Activated CD4-positive, alpha-beta T cell treated with anti-CD3 and anti-CD28 coated beads for 4 hours (primary cell): Measurements from ENCODE around the gene TRIML2.
"Not testable (repeated sequence)": the region's sequence is repeated elsewhere in the genome, so short reads cannot be mapped to it uniquely, and the experiment has no call there.

Experiments used
- DNase-seq, 2 donors: peaks; one replicate each; pipeline ENCODE4 v3.0.0-alpha.2; 2020

Gene TRIML2

GRCh38 chr4:188092824-188093223 is 16.6 kb downstream of the TRIML2 start:
- DNase-seq: no peak

- DNase-seq: no peak
Observed at GRCh38 chr4:188086858-188087257, 22.5 kb downstream of the TRIML2 start.

- no peak for DNase-seq
Observed at GRCh38 chr4:188082796-188083195, 26.6 kb downstream of the TRIML2 start.

GRCh38 chr4:188078116-188078515 is 31.3 kb downstream of the TRIML2 start:
- no peak for DNase-seq

GRCh38 chr4:188076169-188076568 is 33.2 kb downstream of the TRIML2 start:
- no peak for DNase-seq

- DNase-seq: no peak
Observed at GRCh38 chr4:188061083-188061482, 48.3 kb downstream of the TRIML2 start.

GRCh38 chr4:188053302-188053701 is 56.1 kb downstream of the TRIML2 start:
- no peak for DNase-seq

- DNase-seq: no peak
Observed at GRCh38 chr4:188046657-188047056, 62.7 kb downstream of the TRIML2 start.

- not testable (repeated sequence) for DNase-seq
Observed at GRCh38 chr4:188045461-188045860, 63.9 kb downstream of the TRIML2 start.

- no peak for DNase-seq
Observed at GRCh38 chr4:188043154-188043553, 66.2 kb downstream of the TRIML2 start.

GRCh38 chr4:188042191-188042590 is 67.2 kb downstream of the TRIML2 start:
- no peak for DNase-seq

- DNase-seq: no peak
Observed at GRCh38 chr4:188041721-188042120, 67.7 kb downstream of the TRIML2 start.
